C4-2B (cell line): ENCODE measurements around the gene PPFIA3.

Source experiments
- H3K27ac ChIP-seq: fragments of 450-650 bp; 2 replicates; pipeline ENCODE4 v1.5.1; 2017
- CTCF ChIP-seq: fragments of 450-650 bp; conservative IDR thresholded peaks from 2 replicates; pipeline ENCODE4 v1.5.1; 2017; ENCODE audit warnings: mild to moderate bottlenecking
- ZFX ChIP-seq: fragments of 450-650 bp; IDR thresholded peaks from 2 replicates; pipeline ENCODE4 v1.6.1; 2017

The PPFIA3 gene

GRCh38 chr19:49081273-49081672 is 38.1 kb upstream of the PPFIA3 start:
- TF ChIP-seq ZFX (no peak), CTCF (no peak)
- no peak overlapping the region for H3K27ac ChIP-seq

- TF ChIP-seq ZFX (no peak), CTCF (no peak)
- peak overlapping the region; percentile 90 for H3K27ac ChIP-seq
These were observed 34.9 kb upstream of the PPFIA3 start for GRCh38 chr19:49084206-49085019.

DNA sequence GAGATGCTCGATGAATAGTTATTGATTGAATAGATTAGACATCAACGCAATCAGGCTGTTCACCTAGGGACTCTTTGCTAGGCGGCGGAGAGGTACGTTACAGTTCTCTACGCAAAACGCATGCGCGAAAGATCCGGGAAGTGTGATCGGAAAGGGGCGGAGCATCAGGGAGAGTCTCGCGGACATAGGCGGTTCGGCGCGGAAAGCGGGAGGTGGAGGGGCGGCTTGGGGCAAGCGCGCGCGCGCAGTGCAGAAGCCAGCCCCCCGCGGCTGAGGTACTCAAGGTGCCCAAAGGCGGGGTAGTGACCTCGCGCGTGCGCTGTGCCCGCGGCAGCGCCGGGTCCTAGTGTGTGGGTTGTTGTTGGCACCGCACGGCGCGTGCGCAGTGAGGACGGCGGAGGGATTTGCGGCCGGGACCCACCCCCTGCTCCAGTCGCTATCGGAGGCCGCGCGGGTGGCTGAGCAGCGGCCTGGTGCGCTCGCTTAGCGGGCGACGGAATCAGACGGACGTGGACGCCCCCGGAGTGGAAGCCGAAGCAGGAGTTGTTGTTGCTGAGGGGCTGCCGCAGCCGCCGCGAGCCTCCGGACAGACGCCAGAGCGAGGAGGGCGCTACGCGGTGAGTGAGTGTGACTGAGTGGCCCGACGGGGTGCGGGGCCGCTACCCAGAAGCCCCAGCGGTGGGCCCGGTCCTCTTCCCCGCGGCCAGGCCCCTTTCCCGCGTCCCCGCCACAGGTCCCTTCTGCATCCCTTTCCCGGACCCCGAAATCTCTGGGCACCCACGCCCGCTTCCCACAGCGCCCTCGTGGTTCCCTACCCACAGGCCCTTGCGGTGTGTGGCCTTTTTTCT is 34.1 kb upstream of the PPFIA3 start, which contains the start of gene SNRNP70:
SNRNP70 (plus strand) TSS at position 432 of the 848 bp plus-strand sequence. CDS start 964 bp downstream, outside the sequence.
- TF ChIP-seq CTCF (no peak), ZFX (peak; percentile 80)
- peak within 1 kb of the TSS; percentile 90 for H3K27ac ChIP-seq

- peak overlapping the region; percentile 90 for H3K27ac ChIP-seq
These were observed 33.5 kb upstream of the PPFIA3 start for GRCh38 chr19:49085868-49086232.

DNA sequence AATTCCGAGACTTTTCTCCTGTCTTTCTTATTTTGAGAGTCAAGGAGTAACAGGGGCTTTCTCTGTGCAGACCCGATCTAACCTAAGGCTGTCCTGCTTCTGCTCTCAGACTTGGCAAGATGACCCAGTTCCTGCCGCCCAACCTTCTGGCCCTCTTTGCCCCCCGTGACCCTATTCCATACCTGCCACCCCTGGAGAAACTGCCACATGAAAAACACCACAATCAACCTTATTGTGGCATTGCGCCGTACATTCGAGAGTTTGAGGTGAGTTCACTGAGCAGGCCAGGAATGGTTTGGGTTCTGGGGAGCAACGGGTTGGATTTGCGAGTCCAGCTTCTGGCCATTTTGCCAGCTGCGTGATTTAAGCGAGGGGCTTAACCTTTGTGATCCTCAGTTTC is 33.0 kb upstream of the PPFIA3 start:
- H3K27ac ChIP-seq: peak overlapping the region; percentile 90

More at GRCh38 chr19:49085868-49086232, 33.5 kb upstream of the PPFIA3 start:
- TF ChIP-seq CTCF: no peak
- TF ChIP-seq ZFX: no peak

DNA sequence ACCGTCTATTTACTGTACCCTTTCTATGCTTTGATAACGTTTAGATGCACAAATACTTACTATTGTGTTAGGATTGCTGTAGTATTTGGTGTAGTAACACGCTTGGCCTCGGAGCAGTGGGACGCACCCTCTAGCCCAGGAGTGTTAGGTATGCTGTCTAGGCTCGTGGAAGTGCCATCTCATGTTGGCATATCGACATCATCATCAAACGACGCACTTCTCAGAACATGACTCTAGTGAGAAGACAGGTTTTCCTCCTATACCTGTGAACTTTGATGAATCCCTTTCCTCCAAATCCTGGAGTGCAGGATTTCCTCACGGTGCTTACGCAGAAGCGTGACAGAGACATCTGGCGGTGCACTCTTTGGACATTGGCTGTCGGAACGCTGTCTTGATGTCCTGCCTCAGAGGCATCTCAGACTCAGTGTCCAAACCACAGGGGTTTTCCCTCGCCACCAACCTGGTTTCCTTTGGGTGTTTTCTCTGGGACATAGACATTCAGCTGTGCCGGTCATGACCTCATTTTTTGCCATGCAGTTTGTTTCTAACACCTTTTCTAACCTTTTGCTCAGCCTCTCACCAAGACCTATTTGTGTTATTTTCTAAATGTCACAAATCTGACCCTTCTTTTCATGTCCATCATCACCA is 27.8 kb upstream of the PPFIA3 start:
- no peak overlapping the region for H3K27ac ChIP-seq
- TF ChIP-seq ZFX: no peak
- no peak for TF ChIP-seq CTCF

More for the DNA sequence above, 33.0 kb upstream of the PPFIA3 start:
- no peak for TF ChIP-seq ZFX
- TF ChIP-seq CTCF: no peak
